Neural cell (in vitro differentiated cells): ENCODE measurements around the gene SPOCK1.

Source experiments
- EZH2 ChIP-seq: fragments of 200-600, 300-800 bp; shearing (Covaris generic), sonication (generic); IDR thresholded peaks from 2 replicates; pipeline ENCODE4 v1.6.1; 2014; ENCODE audit warnings: antibody characterized with exemption, low read length, borderline replicate concordance, mild to moderate bottlenecking; ENCODE audit not compliant: insufficient read depth, poor library complexity, severe bottlenecking
- POLR2AphosphoS5 ChIP-seq: IDR thresholded peaks from 2 replicates; pipeline ENCODE4 v1.6.1; 2012
- TF ChIP-seq, protein P1 (sequence below): fragments of 450-650 bp; IDR thresholded peaks from 2 replicates; pipeline ENCODE4 v1.5.1; 2014; ENCODE audit warnings: antibody characterized with exemption, mild to moderate bottlenecking, moderate library complexity; ENCODE audit not compliant: poor library complexity, severe bottlenecking

GRCh38 chr5:137191179-137191578 is 307.9 kb downstream of the SPOCK1 start:
- TF ChIP-seq, protein P1, sequence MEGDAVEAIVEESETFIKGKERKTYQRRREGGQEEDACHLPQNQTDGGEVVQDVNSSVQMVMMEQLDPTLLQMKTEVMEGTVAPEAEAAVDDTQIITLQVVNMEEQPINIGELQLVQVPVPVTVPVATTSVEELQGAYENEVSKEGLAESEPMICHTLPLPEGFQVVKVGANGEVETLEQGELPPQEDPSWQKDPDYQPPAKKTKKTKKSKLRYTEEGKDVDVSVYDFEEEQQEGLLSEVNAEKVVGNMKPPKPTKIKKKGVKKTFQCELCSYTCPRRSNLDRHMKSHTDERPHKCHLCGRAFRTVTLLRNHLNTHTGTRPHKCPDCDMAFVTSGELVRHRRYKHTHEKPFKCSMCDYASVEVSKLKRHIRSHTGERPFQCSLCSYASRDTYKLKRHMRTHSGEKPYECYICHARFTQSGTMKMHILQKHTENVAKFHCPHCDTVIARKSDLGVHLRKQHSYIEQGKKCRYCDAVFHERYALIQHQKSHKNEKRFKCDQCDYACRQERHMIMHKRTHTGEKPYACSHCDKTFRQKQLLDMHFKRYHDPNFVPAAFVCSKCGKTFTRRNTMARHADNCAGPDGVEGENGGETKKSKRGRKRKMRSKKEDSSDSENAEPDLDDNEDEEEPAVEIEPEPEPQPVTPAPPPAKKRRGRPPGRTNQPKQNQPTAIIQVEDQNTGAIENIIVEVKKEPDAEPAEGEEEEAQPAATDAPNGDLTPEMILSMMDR: no peak
- TF ChIP-seq POLR2AphosphoS5 (no peak), EZH2 (no peak)
